Fibroblast of the aortic adventitia (primary cell): ENCODE measurements around the gene SPOCK1. TPM values are rescaled to one million over a fixed set of nuclear protein-coding genes. Genes with fewer than 3 reads are reported as not detected.
A peak's percentile ranks its signal among the peaks of the same experiment; 100 is the strongest.

ENCODE experiments used
- DNase-seq: peaks from one replicate; pipeline ENCODE4 v3.0.0-alpha.2; 2010; ENCODE audit warnings: low read depth
- H3K4me3 ChIP-seq: 2 replicates; pipeline ENCODE4 v1.5.1; 2011; ENCODE audit warnings: low read depth, mild to moderate bottlenecking, control low read depth, low read length, moderate library complexity
- CTCF ChIP-seq: IDR thresholded peaks from 2 replicates; pipeline ENCODE4 v1.5.1; 2011; ENCODE audit warnings: mild to moderate bottlenecking, low read length, control low read depth, inconsistent platforms; ENCODE audit not compliant: insufficient read depth
- total RNA-seq: library from RNA; depleted of rRNA; stranded (reverse); fragments of >200 nt; gene quantifications from 2 replicates; pipeline ENCODE4 v1.2.3, GENCODE V29; 2012; ENCODE audit warnings: low replicate concordance

SPOCK1 gene
- total RNA-seq, 1 donor: 174 TPM

GRCh38 chr5:137282216-137282615 is 216.9 kb downstream of the SPOCK1 start:
- no peak overlapping the region for H3K4me3 ChIP-seq
- TF ChIP-seq CTCF: no peak
- no peak for DNase-seq

GRCh38 chr5:137281201-137281600 is 217.9 kb downstream of the SPOCK1 start:
- H3K4me3 ChIP-seq: no peak overlapping the region
- DNase-seq: no peak
- TF ChIP-seq CTCF: no peak

- no peak for TF ChIP-seq CTCF
- H3K4me3 ChIP-seq: no peak overlapping the region
- no peak for DNase-seq
These were observed 218.5 kb downstream of the SPOCK1 start for GRCh38 chr5:137280656-137281055.

GRCh38 chr5:137279521-137280231 is 219.4 kb downstream of the SPOCK1 start:
- no peak for TF ChIP-seq CTCF
- DNase-seq: no peak
- H3K4me3 ChIP-seq: no peak overlapping the region

- H3K4me3 ChIP-seq: no peak overlapping the region
- DNase-seq: no peak
- no peak for TF ChIP-seq CTCF
These were observed 220.7 kb downstream of the SPOCK1 start for GRCh38 chr5:137278476-137278875.

- TF ChIP-seq CTCF: no peak
- no peak overlapping the region for H3K4me3 ChIP-seq
- no peak for DNase-seq
These were observed 224.0 kb downstream of the SPOCK1 start for GRCh38 chr5:137275083-137275482.

GRCh38 chr5:137273511-137273910 is 225.6 kb downstream of the SPOCK1 start:
- no peak overlapping the region for H3K4me3 ChIP-seq
- DNase-seq: peak; percentile 26
- no peak for TF ChIP-seq CTCF
